Measurements from ENCODE around the gene LARP4B. TPM values are rescaled to one million over a fixed set of nuclear protein-coding genes. Genes with fewer than 3 reads are reported as not detected.
A peak's percentile ranks its signal among the peaks of the same experiment; 100 is the strongest.

Gene LARP4B
- total RNA-seq, 1 experiment from 2014 or later = 181 TPM

GRCh38 chr10:865924-866576 is 65.5 kb downstream of the LARP4B start:
- no TSS peak for BruUV-seq (replicated peaks)

DNA sequence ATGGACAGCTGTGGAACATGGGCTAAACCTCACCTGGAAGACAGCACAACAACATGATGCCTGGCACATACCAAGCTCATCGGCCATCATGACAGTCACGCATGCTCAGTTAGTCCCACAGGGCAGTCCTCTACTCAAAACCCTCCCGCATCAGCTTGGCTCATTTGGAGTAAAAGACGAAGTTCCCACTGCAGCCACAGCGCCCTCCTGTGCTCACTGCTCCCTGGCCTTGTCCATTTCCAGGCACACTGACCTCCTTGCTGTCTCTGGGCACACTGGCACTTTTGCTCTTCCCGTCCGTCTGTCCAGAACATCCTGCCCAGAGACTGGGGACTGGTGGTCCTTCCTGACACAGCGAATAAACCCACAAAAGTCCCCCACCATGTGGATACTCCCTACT is 66.2 kb downstream of the LARP4B start:
- H3K27ac Mint-ChIP-seq (ENCODE audit: unreplicated experiment) = no peak overlapping the region
- TF ChIP-seq, protein P1, sequence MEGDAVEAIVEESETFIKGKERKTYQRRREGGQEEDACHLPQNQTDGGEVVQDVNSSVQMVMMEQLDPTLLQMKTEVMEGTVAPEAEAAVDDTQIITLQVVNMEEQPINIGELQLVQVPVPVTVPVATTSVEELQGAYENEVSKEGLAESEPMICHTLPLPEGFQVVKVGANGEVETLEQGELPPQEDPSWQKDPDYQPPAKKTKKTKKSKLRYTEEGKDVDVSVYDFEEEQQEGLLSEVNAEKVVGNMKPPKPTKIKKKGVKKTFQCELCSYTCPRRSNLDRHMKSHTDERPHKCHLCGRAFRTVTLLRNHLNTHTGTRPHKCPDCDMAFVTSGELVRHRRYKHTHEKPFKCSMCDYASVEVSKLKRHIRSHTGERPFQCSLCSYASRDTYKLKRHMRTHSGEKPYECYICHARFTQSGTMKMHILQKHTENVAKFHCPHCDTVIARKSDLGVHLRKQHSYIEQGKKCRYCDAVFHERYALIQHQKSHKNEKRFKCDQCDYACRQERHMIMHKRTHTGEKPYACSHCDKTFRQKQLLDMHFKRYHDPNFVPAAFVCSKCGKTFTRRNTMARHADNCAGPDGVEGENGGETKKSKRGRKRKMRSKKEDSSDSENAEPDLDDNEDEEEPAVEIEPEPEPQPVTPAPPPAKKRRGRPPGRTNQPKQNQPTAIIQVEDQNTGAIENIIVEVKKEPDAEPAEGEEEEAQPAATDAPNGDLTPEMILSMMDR (IDR thresholded peaks at IDR 0.05; ENCODE audit: unreplicated experiment) = no peak
- H3K4me3 Mint-ChIP-seq (ENCODE audit: low read depth, unreplicated experiment) = no peak overlapping the region
- BruUV-seq (replicated peaks) = no TSS peak
- H3K9me3 Mint-ChIP-seq (ENCODE audit: low read depth, unreplicated experiment) = no peaks in the 10 kb centered on the region
- H3K36me3 Mint-ChIP-seq (ENCODE audit: insufficient read depth, unreplicated experiment) = peaks cover 79% of the 10 kb centered on the region
- intact Hi-C loops (cut with micrococcal nuclease; ENCODE audit: unreplicated experiment) = no loop called here
- DNase-seq = no peak
- H3K4me1 Mint-ChIP-seq (ENCODE audit: low read depth, unreplicated experiment) = peaks cover 7% of the 10 kb centered on the region
- CTCF ChIA-PET = no interaction called here
- H3K27me3 Mint-ChIP-seq (ENCODE audit: unreplicated experiment) = no peaks in the 10 kb centered on the region

More at GRCh38 chr10:865924-866576, 65.5 kb downstream of the LARP4B start:
- H3K9me3 Mint-ChIP-seq (ENCODE audit: low read depth, unreplicated experiment) = no peaks in the 10 kb centered on the region
- H3K36me3 Mint-ChIP-seq (ENCODE audit: insufficient read depth, unreplicated experiment) = peaks cover 81% of the 10 kb centered on the region
- intact Hi-C loops (cut with micrococcal nuclease; ENCODE audit: unreplicated experiment) = no loop called here
- H3K27me3 Mint-ChIP-seq (ENCODE audit: unreplicated experiment) = no peaks in the 10 kb centered on the region
- DNase-seq = no peak
- TF ChIP-seq, protein P1 (IDR thresholded peaks at IDR 0.05; ENCODE audit: unreplicated experiment) = no peak
- no peak overlapping the region for H3K27ac Mint-ChIP-seq (ENCODE audit: unreplicated experiment)
- peaks cover 15% of the 10 kb centered on the region for H3K4me1 Mint-ChIP-seq (ENCODE audit: low read depth, unreplicated experiment)
- H3K4me3 Mint-ChIP-seq (ENCODE audit: low read depth, unreplicated experiment) = no peak overlapping the region
- CTCF ChIA-PET = no interaction called here

DNA sequence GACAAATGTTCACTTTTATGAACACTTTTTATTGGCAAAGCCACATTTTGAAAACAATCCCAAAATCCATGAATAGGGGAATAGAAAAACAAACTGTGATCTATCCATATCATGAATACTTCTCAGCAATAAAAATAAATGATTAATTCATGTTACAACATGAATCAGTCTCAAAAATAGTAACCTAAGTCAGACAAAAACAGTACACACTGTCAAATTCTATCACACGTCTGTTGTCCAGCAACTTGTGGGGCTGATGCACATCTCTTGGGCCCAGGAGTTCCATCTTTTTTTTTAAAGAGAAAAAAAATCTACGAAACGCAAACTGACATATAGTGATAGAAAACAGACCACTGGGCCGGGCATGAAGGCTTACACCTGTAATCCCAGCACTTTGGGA is 71.0 kb downstream of the LARP4B start:
- TF ChIP-seq, protein P1 (IDR thresholded peaks at IDR 0.05; ENCODE audit: unreplicated experiment) = no peak
- intact Hi-C loops (cut with micrococcal nuclease; ENCODE audit: unreplicated experiment) = no loop called here
- DNase-seq = no peak
- Mint-ChIP-seq H3K4me3 (ENCODE audit: low read depth, unreplicated experiment) (no peak overlapping the region), H3K27me3 (ENCODE audit: unreplicated experiment) (no peaks in the 10 kb centered on the region), H3K4me1 (ENCODE audit: low read depth, unreplicated experiment) (peaks cover 6% of the 10 kb centered on the region), H3K36me3 (ENCODE audit: insufficient read depth, unreplicated experiment) (peaks cover 77% of the 10 kb centered on the region), H3K9me3 (ENCODE audit: low read depth, unreplicated experiment) (no peaks in the 10 kb centered on the region), H3K27ac (ENCODE audit: unreplicated experiment) (no peak overlapping the region)
- CTCF ChIA-PET = no interaction called here
- no TSS peak for BruUV-seq (replicated peaks)

DNA sequence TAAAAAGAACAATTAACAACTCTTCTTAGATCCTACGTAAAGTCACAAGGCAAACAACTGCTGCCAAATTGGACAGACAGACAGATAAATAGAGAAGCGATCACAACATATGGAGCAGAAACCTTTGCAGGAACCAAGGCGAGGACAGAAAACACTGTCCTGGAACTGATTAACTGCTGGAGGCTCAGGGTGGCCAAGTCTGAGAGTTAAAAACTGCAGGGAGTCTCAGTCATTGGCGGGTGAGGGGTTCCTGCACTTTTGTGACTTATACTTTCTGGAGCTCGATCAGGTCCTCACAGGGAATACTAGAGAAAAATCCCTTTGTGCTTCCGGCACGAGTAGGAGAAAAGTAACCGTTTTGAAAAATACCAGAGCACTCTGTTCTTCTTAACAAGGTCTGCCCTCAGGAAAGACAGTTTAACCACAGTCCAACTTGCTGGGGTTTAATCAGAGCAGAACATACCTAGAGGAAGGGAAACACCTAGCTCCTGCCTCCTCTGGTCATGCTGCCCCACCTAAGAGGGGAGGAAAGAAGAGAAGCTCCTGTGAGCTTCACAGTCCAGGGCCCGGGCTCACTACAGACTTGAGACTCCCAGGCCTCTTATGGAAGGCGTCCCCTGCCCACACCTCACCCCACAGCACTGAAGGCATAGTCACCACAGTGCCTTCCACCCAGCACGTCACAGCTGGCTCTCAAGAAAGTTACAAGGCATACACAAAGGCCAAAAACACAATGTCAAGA is 74.9 kb downstream of the LARP4B start:
- H3K36me3 Mint-ChIP-seq (ENCODE audit: insufficient read depth, unreplicated experiment) = peaks cover 67% of the 10 kb centered on the region
- H3K9me3 Mint-ChIP-seq (ENCODE audit: low read depth, unreplicated experiment) = no peaks in the 10 kb centered on the region
- H3K27ac Mint-ChIP-seq (ENCODE audit: unreplicated experiment) = peak overlapping the region; percentile 50
- no TSS peak for BruUV-seq (replicated peaks)
- TF ChIP-seq, protein P1 (IDR thresholded peaks at IDR 0.05; ENCODE audit: unreplicated experiment) = no peak
- CTCF ChIA-PET = no interaction called here
- no peaks in the 10 kb centered on the region for H3K27me3 Mint-ChIP-seq (ENCODE audit: unreplicated experiment)
- H3K4me3 Mint-ChIP-seq (ENCODE audit: low read depth, unreplicated experiment) = no peak overlapping the region
- H3K4me1 Mint-ChIP-seq (ENCODE audit: low read depth, unreplicated experiment) = peaks cover 6% of the 10 kb centered on the region
- DNase-seq = no peak
- intact Hi-C loops (cut with micrococcal nuclease; ENCODE audit: unreplicated experiment) = no loop called here

Measured in Calu3 (cell line).